Measurements from ENCODE around the gene ALDH1L1. TPM values are rescaled to one million over a fixed set of nuclear protein-coding genes. Genes with fewer than 3 reads are reported as not detected.

ALDH1L1 gene
- total and polyA plus RNA-seq, 2 donors (not counting 1 experiment from before 2014, with no cell fraction given): not detected

GRCh38 chr3:126197854-126198584 lies 17.6 kb upstream of the ALDH1L1 start:
- no peak overlapping the region for H3K27ac Mint-ChIP-seq
- ATAC-seq (ENCODE audit: low read depth): peak; percentile 49
- DNase-seq: peak; percentile 35
- Histone ChIP-seq H3K4me3 (ENCODE audit: control extremely low read depth in 1 of 5, extremely low read depth in 1 of 5, insufficient read depth in 1 of 5, low read depth in 2 of 5, low read length in 4 of 5) (no peak overlapping the region), H3K9me3 (ENCODE audit: control extremely low read depth in 1 of 3, control insufficient read depth in 2 of 3, insufficient read depth in 1 of 3, low read length in 2 of 3) (peaks cover 0 to 1% (median 0%) of the 10 kb centered on the region in 3 donors), H3K9ac (ENCODE audit: low read length) (no peak overlapping the region), H3K79me2 (ENCODE audit: control insufficient read depth, insufficient read depth, low read length) (no peaks in the 10 kb centered on the region), H3K27me3 (replicated peaks in 1 of 4; ENCODE audit: control extremely low read depth in 1 of 4, control insufficient read depth in 3 of 4, insufficient read depth in 4 of 4, low read length in 3 of 4) (peaks cover 0 to 6% (median 2%) of the 10 kb centered on the region in 4 experiments), H2AFZ (ENCODE audit: insufficient read depth, low read depth, low read length, poor library complexity, severe bottlenecking) (no peak overlapping the region), H4K20me1 (ENCODE audit: control insufficient read depth, insufficient read depth, low read length, poor library complexity, severe bottlenecking) (no peaks in the 10 kb centered on the region), H3K4me1 (ENCODE audit: control insufficient read depth in 2 of 2, insufficient read depth in 2 of 2, low read length in 2 of 2) (no peaks in the 10 kb centered on the region), H3K4me2 (replicated peaks; ENCODE audit: low read depth, low read length, poor library complexity, severe bottlenecking) (no peak overlapping the region), H3K36me3 (replicated peaks in 1 of 2; ENCODE audit: control extremely low read depth in 1 of 2, control insufficient read depth in 1 of 2, extremely low read depth in 1 of 2, insufficient read depth in 2 of 2, low read length in 1 of 2) (no peaks in the 10 kb centered on the region), H3K27ac (ENCODE audit: low read length in 2 of 2) (no peak overlapping the region)
- peaks cover 3% of the 10 kb centered on the region for H3K9me3 Mint-ChIP-seq (ENCODE audit: insufficient read depth)
- TF ChIP-seq CTCF (IDR thresholded peaks at IDR 0.05): peak; percentile 29
- no peak for TF ChIP-seq EZH2 (IDR thresholded peaks at IDR 0.05; ENCODE audit: borderline replicate concordance, insufficient read depth, low read depth, low read length, poor library complexity, severe bottlenecking)
- WGBS (ENCODE audit: insufficient coverage): 14% methylated on average over 5 of the region's 7 CpGs
- ChIA-PET CTCF (interaction anchor here (0.9 to 1.9 kb wide), 4 partner anchors 9 to 252 kb away, joined by 3 to 6 read pairs (median 4); no protein-coding TSS in a partner anchor), POLR2A (no interaction called here)
- H3K4me1 Mint-ChIP-seq: no peaks in the 10 kb centered on the region
- intact Hi-C loops (cut with micrococcal nuclease): no loop called here
- H3K27me3 Mint-ChIP-seq: peaks cover 19% of the 10 kb centered on the region
- no peak overlapping the region for H3K4me3 Mint-ChIP-seq

- Histone ChIP-seq H3K79me2 (ENCODE audit: control insufficient read depth, insufficient read depth, low read length) (no peaks in the 10 kb centered on the region), H4K20me1 (ENCODE audit: control insufficient read depth, insufficient read depth, low read length, poor library complexity, severe bottlenecking) (no peaks in the 10 kb centered on the region), H3K27me3 (replicated peaks in 1 of 4; ENCODE audit: control extremely low read depth in 1 of 4, control insufficient read depth in 3 of 4, insufficient read depth in 4 of 4, low read length in 3 of 4) (peaks cover 0 to 6% (median 2%) of the 10 kb centered on the region in 4 experiments), H3K4me1 (ENCODE audit: control insufficient read depth in 2 of 2, insufficient read depth in 2 of 2, low read length in 2 of 2) (no peaks in the 10 kb centered on the region), H3K9ac (ENCODE audit: low read length) (no peak overlapping the region), H3K4me2 (replicated peaks; ENCODE audit: low read depth, low read length, poor library complexity, severe bottlenecking) (no peak overlapping the region), H3K27ac (ENCODE audit: low read length in 2 of 2) (no peak overlapping the region), H3K9me3 (ENCODE audit: control extremely low read depth in 1 of 3, control insufficient read depth in 2 of 3, insufficient read depth in 1 of 3, low read length in 2 of 3) (peaks cover 0 to 1% (median 0%) of the 10 kb centered on the region in 3 donors), H3K4me3 (ENCODE audit: control extremely low read depth in 1 of 5, extremely low read depth in 1 of 5, insufficient read depth in 1 of 5, low read depth in 2 of 5, low read length in 4 of 5) (no peak overlapping the region), H2AFZ (ENCODE audit: insufficient read depth, low read depth, low read length, poor library complexity, severe bottlenecking) (no peak overlapping the region), H3K36me3 (replicated peaks in 1 of 2; ENCODE audit: control extremely low read depth in 1 of 2, control insufficient read depth in 1 of 2, extremely low read depth in 1 of 2, insufficient read depth in 2 of 2, low read length in 1 of 2) (no peaks in the 10 kb centered on the region)
- Mint-ChIP-seq H3K27me3 (peaks cover 17% of the 10 kb centered on the region), H3K9me3 (ENCODE audit: insufficient read depth) (peaks cover 3% of the 10 kb centered on the region), H3K4me3 (no peak overlapping the region), H3K4me1 (no peaks in the 10 kb centered on the region), H3K27ac (no peak overlapping the region)
- CTCF ChIA-PET: interaction anchor here (0.9 to 1.9 kb wide), 3 partner anchors 8 to 225 kb away, joined by 3 to 6 read pairs (median 4); no protein-coding TSS in a partner anchor
- DNase-seq: no peak
- 91% methylated on average over 4 of the region's 4 CpGs for WGBS (ENCODE audit: insufficient coverage)
- TF ChIP-seq CTCF (IDR thresholded peaks at IDR 0.05) (no peak), EZH2 (IDR thresholded peaks at IDR 0.05; ENCODE audit: borderline replicate concordance, insufficient read depth, low read depth, low read length, poor library complexity, severe bottlenecking) (no peak)
- POLR2A ChIA-PET: no interaction called here
- ATAC-seq (ENCODE audit: low read depth): no peak
- intact Hi-C loops (cut with micrococcal nuclease): no loop called here
Measured at GRCh38 chr3:126197343-126197742, 17.0 kb upstream of the ALDH1L1 start.
